Tracheal epithelial cell (primary cell): Measurements from ENCODE around the gene RFC3. TPM values are rescaled to one million over a fixed set of nuclear protein-coding genes. Genes with fewer than 3 reads are reported as not detected.

Source experiments
- total RNA-seq: library from RNA; depleted of rRNA; stranded (reverse); fragments of >200 nt; gene quantifications from 2 replicates; pipeline ENCODE4 v1.2.1, GENCODE V29; 2014

Gene RFC3, protein sequence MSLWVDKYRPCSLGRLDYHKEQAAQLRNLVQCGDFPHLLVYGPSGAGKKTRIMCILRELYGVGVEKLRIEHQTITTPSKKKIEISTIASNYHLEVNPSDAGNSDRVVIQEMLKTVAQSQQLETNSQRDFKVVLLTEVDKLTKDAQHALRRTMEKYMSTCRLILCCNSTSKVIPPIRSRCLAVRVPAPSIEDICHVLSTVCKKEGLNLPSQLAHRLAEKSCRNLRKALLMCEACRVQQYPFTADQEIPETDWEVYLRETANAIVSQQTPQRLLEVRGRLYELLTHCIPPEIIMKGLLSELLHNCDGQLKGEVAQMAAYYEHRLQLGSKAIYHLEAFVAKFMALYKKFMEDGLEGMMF
- 5.1 and 5.3 TPM in 2 replicates for total RNA-seq

DNA sequence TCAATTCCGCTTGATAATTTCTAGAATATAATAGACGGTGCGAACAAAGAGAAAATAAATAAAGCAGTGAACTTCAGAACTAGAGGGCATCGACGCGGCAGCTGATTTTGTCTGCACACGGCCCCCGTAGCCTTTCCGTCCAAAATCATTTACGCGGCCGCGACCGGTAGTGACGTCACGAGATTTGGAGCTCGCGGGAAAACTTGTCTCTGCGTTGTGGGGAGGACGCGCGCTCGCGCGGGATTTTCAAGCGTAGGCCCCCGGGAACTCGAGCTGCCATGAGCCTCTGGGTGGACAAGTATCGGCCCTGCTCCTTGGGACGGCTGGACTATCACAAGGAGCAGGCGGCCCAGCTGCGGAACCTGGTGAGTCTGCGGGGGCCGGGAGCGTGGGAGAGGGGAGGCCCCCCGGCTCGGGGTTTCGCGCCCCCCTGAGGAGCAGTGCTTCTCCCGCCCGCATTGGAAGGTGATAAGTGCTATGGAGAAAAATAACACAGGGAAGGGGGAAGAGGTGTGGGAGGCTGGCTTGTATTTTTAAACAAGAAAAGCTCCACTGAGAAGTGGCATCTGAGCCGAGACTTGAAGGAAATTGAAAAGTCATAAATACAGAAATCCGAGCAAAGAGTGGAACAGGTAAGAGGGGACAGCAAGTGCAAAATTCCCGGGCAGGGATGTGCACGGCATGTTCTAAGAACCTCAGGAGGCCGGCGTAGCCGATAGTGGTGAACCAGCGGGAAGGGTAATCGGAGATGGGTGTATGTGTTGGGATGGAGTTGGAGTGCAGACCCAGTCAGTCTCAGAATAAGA lies at the start of gene RFC3:
Gene RFC3, plus strand, starts transcription at position 249 of the 806 bp plus-strand sequence. Its CDS starts 30 bp downstream, at position 279.

